IMR-90 (cell line): ENCODE data around the gene BCL2L13. TPM values are rescaled to one million over a fixed set of nuclear protein-coding genes. Genes with fewer than 3 reads are reported as not detected.

Source experiments
- ATAC-seq: fragments of 200-7000 bp; cut with Tn5 transposase; 2 replicates; pipeline ENCODE4 v1.9.1; 2020; ENCODE audit warnings: low read depth, mild to moderate bottlenecking, moderate library complexity
- BruUV-seq: library from RNA; stranded (reverse); fragments of 400-500 nt; replicated peaks from 2 replicates; lab custom pipeline; 2021; lab: Mats Ljungman, UMichigan
- CTCF ChIA-PET: fragments of 300-600 bp; formaldehyde crosslinking; extraction: SDS; loops from one replicate; lab custom pipeline; 2021; ENCODE audit warnings: antibody characterized with exemption; lab: Yijun Ruan, JAX
- POLR2A ChIA-PET: fragments of 300-600 bp; sonication (Branson Sonifier 250); formaldehyde crosslinking; loops from one replicate; lab custom pipeline; 2022; ENCODE audit warnings: antibody characterized with exemption; ENCODE audit not compliant: unreplicated experiment; lab: Charles Lee
- DNase-seq: peaks from one replicate; pipeline ENCODE4 v3.0.0; 2013
- H2AFZ ChIP-seq: replicated peaks from 2 replicates; pipeline ENCODE3; 2013; ENCODE audit warnings: low read length, mild to moderate bottlenecking; ENCODE audit not compliant: poor library complexity
- H2AK5ac ChIP-seq: 2 replicates; pipeline ENCODE4 v1.6.1; 2013; ENCODE audit warnings: low read depth, low read length, inconsistent platforms
- H2AK9ac ChIP-seq: replicated peaks from 2 replicates; pipeline ENCODE3; 2013; ENCODE audit warnings: mild to moderate bottlenecking, low read depth, low read length, moderate library complexity; ENCODE audit not compliant: poor library complexity
- H2BK120ac ChIP-seq: 2 replicates; pipeline ENCODE4 v1.6.1; 2013; ENCODE audit warnings: low read depth, low read length, inconsistent platforms
- H2BK15ac ChIP-seq: 3 replicates; pipeline ENCODE4 v1.6.1; 2013; ENCODE audit warnings: low read depth, low read length, inconsistent platforms
- H2BK20ac ChIP-seq: 2 replicates; pipeline ENCODE4 v1.6.1; 2013; ENCODE audit warnings: low read depth, mild to moderate bottlenecking, inconsistent platforms, low read length, moderate library complexity
- H2BK5ac ChIP-seq: 2 replicates; pipeline ENCODE4 v1.6.1; 2013; ENCODE audit warnings: mild to moderate bottlenecking, low read depth, low read length, inconsistent platforms; ENCODE audit not compliant: poor library complexity, severe bottlenecking
- H3K14ac ChIP-seq: replicated peaks from 2 replicates; pipeline ENCODE4 v1.6.1; 2013; ENCODE audit warnings: low read depth, low read length, inconsistent platforms
- H3K18ac ChIP-seq: 2 replicates; pipeline ENCODE4 v1.6.1; 2013; ENCODE audit warnings: low read depth, low read length, control low read depth
- H3K23ac ChIP-seq: 2 replicates; pipeline ENCODE4 v1.6.1; 2013; ENCODE audit warnings: low read depth, low read length, inconsistent platforms
- H3K27ac ChIP-seq: 2 replicates; pipeline ENCODE4 v1.5.1; 2013; ENCODE audit warnings: mild to moderate bottlenecking, control low read depth, low read length; ENCODE audit not compliant: insufficient read depth
- H3K27me3 ChIP-seq: 2 replicates; pipeline ENCODE4 v1.6.1; 2013; ENCODE audit warnings: low read length; ENCODE audit not compliant: control insufficient read depth, insufficient read depth
- H3K36me3 ChIP-seq: 2 replicates; pipeline ENCODE4 v1.6.1; 2013; ENCODE audit warnings: low read length, mixed read lengths; ENCODE audit not compliant: control insufficient read depth, insufficient read depth
- H3K4ac ChIP-seq: 2 replicates; pipeline ENCODE4 v1.6.1; 2013; ENCODE audit warnings: low read depth, low read length, inconsistent platforms
- H3K4me1 ChIP-seq: 2 replicates; pipeline ENCODE4 v1.6.1; 2013; ENCODE audit warnings: low read length, mixed read lengths; ENCODE audit not compliant: control insufficient read depth, insufficient read depth
- H3K4me2 ChIP-seq: 2 replicates; pipeline ENCODE4 v1.6.1; 2013; ENCODE audit warnings: low read depth, mild to moderate bottlenecking, control low read depth, low read length, moderate library complexity
- H3K4me3 ChIP-seq: 2 replicates; pipeline ENCODE4 v1.5.1; 2013; ENCODE audit warnings: low read depth, mild to moderate bottlenecking, control low read depth, low read length, moderate library complexity; ENCODE audit not compliant: insufficient read depth
- H3K56ac ChIP-seq: 2 replicates; pipeline ENCODE4 v1.6.1; 2013; ENCODE audit warnings: low read length, inconsistent platforms; ENCODE audit not compliant: insufficient read depth; ENCODE audit errors: extremely low read depth
- H3K79me1 ChIP-seq, 2 experiments: 2 replicates each; pipeline ENCODE4 v1.6.1; 2013; ENCODE audit warnings: low read length in 2 of 2, inconsistent platforms in 1 of 2, low read depth in 1 of 2
- H3K9ac ChIP-seq: 2 replicates; pipeline ENCODE4 v1.6.1; 2013; ENCODE audit warnings: low read depth, low read length, control low read depth
- H3K9me1 ChIP-seq: 2 replicates; pipeline ENCODE4 v1.6.1; 2013; ENCODE audit warnings: low read length, inconsistent platforms; ENCODE audit not compliant: insufficient read depth
- H3K9me3 ChIP-seq: 2 replicates; pipeline ENCODE4 v1.6.1; 2013; ENCODE audit warnings: low read length; ENCODE audit not compliant: control insufficient read depth, insufficient read depth
- H4K20me1 ChIP-seq: 2 replicates; pipeline ENCODE4 v1.6.1; 2013; ENCODE audit warnings: low read length, inconsistent platforms; ENCODE audit not compliant: insufficient read depth
- H4K5ac ChIP-seq: 2 replicates; pipeline ENCODE4 v1.6.1; 2013; ENCODE audit warnings: mild to moderate bottlenecking, low read depth, low read length, control low read depth
- H4K8ac ChIP-seq, 2 experiments: 2 replicates each; pipeline ENCODE4 v1.6.1; 2013; ENCODE audit warnings: low read depth in 2 of 2, low read length in 2 of 2, control low read depth in 1 of 2, inconsistent platforms in 1 of 2
- H4K91ac ChIP-seq: 2 replicates; pipeline ENCODE4 v1.6.1; 2013; ENCODE audit warnings: low read depth, low read length, inconsistent platforms; ENCODE audit not compliant: insufficient read depth
- BHLHE40 ChIP-seq: fragments of 150-350 bp; IDR thresholded peaks from 2 replicates; pipeline ENCODE4 v1.6.1; 2016; ENCODE audit warnings: mild to moderate bottlenecking, low read depth, low read length
- CEBPB ChIP-seq: IDR thresholded peaks from 2 replicates; pipeline ENCODE4 v1.6.1; 2012; ENCODE audit warnings: low read depth, low read length, improper control_type of control experiment
- CHD1 ChIP-seq: IDR thresholded peaks from 2 replicates; pipeline ENCODE4 v1.6.1; 2012; ENCODE audit warnings: low read depth, low read length, improper control_type of control experiment
- CTCF ChIP-seq: conservative IDR thresholded peaks from 2 replicates; pipeline ENCODE4 v1.5.1; 2012; ENCODE audit warnings: mild to moderate bottlenecking, low read depth, low read length, improper control_type of control experiment
- ELK1 ChIP-seq: fragments of 150-350 bp; IDR thresholded peaks from 2 replicates; pipeline ENCODE4 v1.6.1; 2016; ENCODE audit warnings: low read depth, mild to moderate bottlenecking, low read length, moderate library complexity, borderline replicate concordance
- FOS ChIP-seq: fragments of 150-350 bp; IDR thresholded peaks from 2 replicates; pipeline ENCODE4 v1.6.1; 2016; ENCODE audit warnings: low read depth, low read length
- MAFK ChIP-seq: IDR thresholded peaks from 2 replicates; pipeline ENCODE4 v1.6.1; 2012; ENCODE audit warnings: low read depth, low read length, improper control_type of control experiment
- MAZ ChIP-seq: IDR thresholded peaks from 2 replicates; pipeline ENCODE4 v1.6.1; 2012; ENCODE audit warnings: low read depth, mild to moderate bottlenecking, low read length, improper control_type of control experiment, moderate library complexity, borderline replicate concordance
- MXI1 ChIP-seq: IDR thresholded peaks from 2 replicates; pipeline ENCODE4 v1.6.1; 2012; ENCODE audit warnings: low read depth, mild to moderate bottlenecking, low read length, moderate library complexity, borderline replicate concordance
- NFE2L2 ChIP-seq: fragments of 150-350 bp; IDR thresholded peaks from 2 replicates; pipeline ENCODE4 v1.6.1; 2016; ENCODE audit warnings: low read depth, mild to moderate bottlenecking, low read length
- POLR2A ChIP-seq: IDR thresholded peaks from 2 replicates; pipeline ENCODE4 v1.6.1; 2012; ENCODE audit warnings: mild to moderate bottlenecking, low read depth, low read length
- RAD21 ChIP-seq: IDR thresholded peaks from 2 replicates; pipeline ENCODE4 v1.6.1; 2012; ENCODE audit warnings: low read length, improper control_type of control experiment
- RCOR1 ChIP-seq: IDR thresholded peaks from 2 replicates; pipeline ENCODE4 v1.6.1; 2012; ENCODE audit warnings: mild to moderate bottlenecking, low read length, improper control_type of control experiment; ENCODE audit not compliant: insufficient replicate concordance
- RFX5 ChIP-seq: IDR thresholded peaks from 2 replicates; pipeline ENCODE4 v1.8.0; 2012; ENCODE audit warnings: low read depth, mild to moderate bottlenecking, low read length, moderate library complexity
- SMC3 ChIP-seq: fragments of 150-350 bp; IDR thresholded peaks from 2 replicates; pipeline ENCODE4 v1.6.1; 2016; ENCODE audit warnings: low read depth, mild to moderate bottlenecking, antibody characterized with exemption, low read length, moderate library complexity
- WGBS, 2 experiments: methylation state at CpG; one replicate each; pipeline versions ENCODE4 v1.1.5 to v1.1.7; 2013; ENCODE audit warnings: missing lambda C conversion rate in 2 of 2; ENCODE audit not compliant: insufficient read length in 1 of 2; ENCODE audit errors: extremely low coverage in 2 of 2; 5-methylcytosine and 5-hydroxymethylcytosine counted together
- dilution Hi-C: fragments of 300-500 bp; cut with HindIII; formaldehyde crosslinking; loops from one replicate; pipeline ENCODE4 v1.14.3; 2018; ENCODE audit warnings: low sequenced_read_pairs; ENCODE audit not compliant: unreplicated experiment
- in situ Hi-C: fragments of 300-500 bp; cut with MboI; formaldehyde crosslinking; loops from 3 replicates; pipeline ENCODE4 v1.14.3; 2019; ENCODE audit warnings: low sequenced_read_pairs, inconsistent platforms, mixed read lengths
- intact Hi-C: fragments of 100-400 bp; cut with micrococcal nuclease; formaldehyde crosslinking; loops from 2 replicates; pipeline ENCODE4 v1.10.0; 2022
- polyA plus RNA-seq, 3 experiments: library from polyadenylated mRNA; depleted of rRNA; stranded (reverse); fragments of >200 nt; gene quantifications; 2 replicates each; pipeline ENCODE4 v1.2.3, GENCODE V29; 2012; ENCODE audit warnings: low replicate concordance in 1 of 3
- total RNA-seq: library from RNA; depleted of rRNA; stranded (reverse); fragments of >200 nt; gene quantifications from 2 replicates; pipeline ENCODE4 v1.2.3, GENCODE V29; 2012
- TF ChIP-seq, protein P1 (sequence below): fragments of 150-350 bp; IDR thresholded peaks from 2 replicates; pipeline ENCODE4 v1.6.1; 2017; ENCODE audit warnings: mild to moderate bottlenecking, antibody characterized with exemption, low read length, low read depth

BCL2L13 gene
- total and polyA plus RNA-seq, 2 of the 4 experiments (the other 2 are of a cell fraction) = 42.6 to 86.7 TPM

DNA sequence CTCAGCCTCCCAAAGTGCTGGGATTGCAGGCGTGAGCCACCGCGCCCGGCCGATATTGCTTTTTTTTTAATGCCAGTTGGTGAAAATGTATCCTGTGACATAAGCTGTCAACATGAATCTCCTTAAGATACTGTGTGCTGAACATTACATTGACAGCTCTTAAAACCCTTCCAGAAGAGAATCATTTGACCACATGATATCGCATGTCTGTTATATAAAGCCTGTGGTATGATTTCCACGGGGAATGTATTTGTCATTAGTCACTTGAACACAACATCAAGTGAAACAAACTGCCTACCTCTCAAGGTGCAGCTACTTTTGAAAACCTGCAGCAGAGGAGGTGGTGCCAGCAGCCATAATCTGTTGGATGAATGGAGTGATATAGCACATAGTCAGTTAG lies 67.0 kb downstream of the BCL2L13 start:
- H2BK120ac ChIP-seq = peak overlapping the region; percentile 43
- no peak for TF ChIP-seq SMC3
- TF ChIP-seq RAD21 = no peak
- TF ChIP-seq BHLHE40 = no peak
- TF ChIP-seq, protein P1, sequence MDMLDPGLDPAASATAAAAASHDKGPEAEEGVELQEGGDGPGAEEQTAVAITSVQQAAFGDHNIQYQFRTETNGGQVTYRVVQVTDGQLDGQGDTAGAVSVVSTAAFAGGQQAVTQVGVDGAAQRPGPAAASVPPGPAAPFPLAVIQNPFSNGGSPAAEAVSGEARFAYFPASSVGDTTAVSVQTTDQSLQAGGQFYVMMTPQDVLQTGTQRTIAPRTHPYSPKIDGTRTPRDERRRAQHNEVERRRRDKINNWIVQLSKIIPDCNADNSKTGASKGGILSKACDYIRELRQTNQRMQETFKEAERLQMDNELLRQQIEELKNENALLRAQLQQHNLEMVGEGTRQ = no peak
- TF ChIP-seq RFX5 = no peak
- TF ChIP-seq MAFK = no peak
- no peak for TF ChIP-seq MXI1
- TF ChIP-seq RCOR1 = no peak
- TF ChIP-seq ELK1 = no peak
- TF ChIP-seq CTCF = no peak
- TF ChIP-seq CEBPB = no peak
- TF ChIP-seq POLR2A = no peak
- no peak for TF ChIP-seq FOS
- no peak for TF ChIP-seq CHD1
- TF ChIP-seq MAZ = no peak
- no peak for TF ChIP-seq NFE2L2
- H3K27ac ChIP-seq = peak overlapping the region; percentile 48; the same call in 1 of the 2 replicates
- DNase-seq (peak; percentile 6), ATAC-seq (no peak)
- no TSS peak for BruUV-seq
- no peaks in the 10 kb centered on the region for H3K27me3 ChIP-seq
- dilution Hi-C loops = no loop called here
- ChIA-PET CTCF (no interaction called here), POLR2A (no interaction called here)
- no peak overlapping the region; the same call in 1 of the 2 replicates for H3K18ac ChIP-seq
- no CpG with 5 or more reads among the region's 7 CpGs for WGBS, 2 experiments
- H4K20me1 ChIP-seq = no peaks in the 10 kb centered on the region
- H2BK5ac ChIP-seq = peak overlapping the region; percentile 94
- no peak overlapping the region for H2AFZ ChIP-seq
- H3K14ac ChIP-seq = no peak overlapping the region; the same call in 1 of the 2 replicates
- H3K36me3 ChIP-seq = peaks cover 9% of the 10 kb centered on the region
- H3K56ac ChIP-seq = 0 out of 2 replicates have a peak overlapping the region, but pooled peaks have one; percentile 34
- peak overlapping the region; percentile 82; the same call in 1 of the 2 replicates for H3K4ac ChIP-seq
- peak overlapping the region; percentile 47; the same call in 1 of the 3 replicates for H2BK15ac ChIP-seq
- H3K23ac ChIP-seq = peak overlapping the region; percentile 86; the same call in 1 of the 2 replicates
- H3K9me3 ChIP-seq = no peaks in the 10 kb centered on the region
- 0 out of 2 replicates have a peak overlapping the region, but pooled peaks have one; percentile 55 for H4K91ac ChIP-seq
- H3K79me1 ChIP-seq = peaks cover 4 to 25% of the 10 kb centered on the region in 2 experiments; a peak in 3 of 4 replicates
- H4K5ac ChIP-seq = peak overlapping the region; percentile 67
- peaks cover 4% of the 10 kb centered on the region for H3K4me1 ChIP-seq
- H2AK9ac ChIP-seq = no peak overlapping the region
- H2AK5ac ChIP-seq = peak overlapping the region; percentile 62; the same call in 1 of the 2 replicates
- H4K8ac ChIP-seq = peak overlapping the region; percentile 6 to 84; a peak in 2 of 4 replicates
- no peak overlapping the region for H3K9ac ChIP-seq
- in situ Hi-C loops = no loop called here
- 0 out of 2 replicates have a peak, but pooled peaks cover 2% of the 10 kb centered on the region for H3K9me1 ChIP-seq
- H3K4me3 ChIP-seq = no peak overlapping the region
- intact Hi-C loops = no loop called here
- peak overlapping the region; percentile 40; the same call in 1 of the 2 replicates for H2BK20ac ChIP-seq
- H3K4me2 ChIP-seq = no peak overlapping the region
